ENCODE results near the gene PSPN.

The PSPN gene

GRCh38 chr19:6394831-6395230, 19.1 kb upstream of the PSPN start:
- H3K36me3 ChIP-seq, result peaks cover 13% of the 10 kb centered on the region
- peaks cover 15 to 17% of the 10 kb centered on the region in 2 experiments for H3K4me1 ChIP-seq (ENCODE audit: control insufficient read depth in 1 of 2, insufficient read depth in 1 of 2, low read depth in 1 of 2, low read length in 1 of 2)
- H3K27me3 ChIP-seq, result no peaks in the 10 kb centered on the region
- no peak overlapping the region for H3K4me3 ChIP-seq (ENCODE audit: low read depth in 1 of 2, low read length in 1 of 2)
- no peak for TF ChIP-seq CTCF (IDR thresholded peaks at IDR 0.05)
- no peaks in the 10 kb centered on the region for H3K9me3 ChIP-seq
- no peak overlapping the region for H3K27ac ChIP-seq

GRCh38 chr19:6393983-6394412, 18.3 kb upstream of the PSPN start:
- Histone ChIP-seq H3K9me3 (no peaks in the 10 kb centered on the region), H3K4me1 (ENCODE audit: control insufficient read depth in 1 of 2, insufficient read depth in 1 of 2, low read depth in 1 of 2, low read length in 1 of 2) (peaks cover 15 to 17% of the 10 kb centered on the region in 2 experiments), H3K27me3 (no peaks in the 10 kb centered on the region), H3K4me3 (ENCODE audit: low read depth in 1 of 2, low read length in 1 of 2) (peak overlapping the region; percentile 95 to 99), H3K27ac (peak overlapping the region; percentile 97), H3K36me3 (peaks cover 22% of the 10 kb centered on the region)
- no peak for TF ChIP-seq CTCF (IDR thresholded peaks at IDR 0.05)

GRCh38 chr19:6393074-6393982, 17.6 kb upstream of the PSPN start, which contains the start of gene GTF2F1:
TSS of gene GTF2F1 (minus strand) at chr19:6393164. CDS start at chr19:6392995, 169 bp downstream.
- Histone ChIP-seq H3K9me3 (no peaks in the 10 kb centered on the region), H3K27me3 (no peaks in the 10 kb centered on the region), H3K4me1 (ENCODE audit: control insufficient read depth in 1 of 2, insufficient read depth in 1 of 2, low read depth in 1 of 2, low read length in 1 of 2) (peaks cover 15 to 17% of the 10 kb centered on the region in 2 experiments), H3K36me3 (peaks cover 28% of the 10 kb centered on the region), H3K4me3 (ENCODE audit: low read depth in 1 of 2, low read length in 1 of 2) (peak within 1 kb of the TSS; percentile 95 to 99), H3K27ac (peak within 1 kb of the TSS; percentile 97)
- TF ChIP-seq CTCF (IDR thresholded peaks at IDR 0.05), result no peak

GRCh38 chr19:6392221-6393073, 16.7 kb upstream of the PSPN start:
- Histone ChIP-seq H3K4me3 (ENCODE audit: low read depth in 1 of 2, low read length in 1 of 2) (peak overlapping the region; percentile 95 to 99), H3K36me3 (peaks cover 37% of the 10 kb centered on the region), H3K27ac (peak overlapping the region; percentile 97), H3K4me1 (ENCODE audit: control insufficient read depth in 1 of 2, insufficient read depth in 1 of 2, low read depth in 1 of 2, low read length in 1 of 2) (peaks cover 15 to 17% of the 10 kb centered on the region in 2 experiments), H3K27me3 (no peaks in the 10 kb centered on the region), H3K9me3 (no peaks in the 10 kb centered on the region)
- TF ChIP-seq CTCF (IDR thresholded peaks at IDR 0.05), result no peak

GRCh38 chr19:6387372-6387771, 11.6 kb upstream of the PSPN start:
- H3K27me3 ChIP-seq, result no peaks in the 10 kb centered on the region
- TF ChIP-seq CTCF (IDR thresholded peaks at IDR 0.05), result no peak
- no peak overlapping the region for H3K27ac ChIP-seq
- H3K4me1 ChIP-seq (ENCODE audit: control insufficient read depth in 1 of 2, insufficient read depth in 1 of 2, low read depth in 1 of 2, low read length in 1 of 2), result peaks cover 4 to 7% of the 10 kb centered on the region in 2 experiments
- no peak overlapping the region for H3K4me3 ChIP-seq (ENCODE audit: low read depth in 1 of 2, low read length in 1 of 2)
- H3K36me3 ChIP-seq, result peaks cover 87% of the 10 kb centered on the region
- H3K9me3 ChIP-seq, result no peaks in the 10 kb centered on the region

Data from neutrophil (primary cell).